B cell (primary cell): ENCODE measurements around the gene EFHC2. TPM values are rescaled to one million over a fixed set of nuclear protein-coding genes. Genes with fewer than 3 reads are reported as not detected.

Source experiments
- ATAC-seq: fragments of 200-7000 bp; cut with Tn5 transposase; one replicate; pipeline ENCODE4 v1.10.0; 2021; ENCODE audit warnings: low read depth, mild to moderate bottlenecking, moderate number of reproducible peaks, moderate library complexity
- CTCF ChIA-PET: fragments of 350-600 bp; sonication (Branson Sonifier 250); formaldehyde crosslinking; loops from one replicate; lab custom pipeline; 2021; ENCODE audit warnings: antibody characterized with exemption, inconsistent platforms; lab: Charles Lee
- POLR2A ChIA-PET: fragments of 350-600 bp; sonication (Branson Sonifier 250); formaldehyde crosslinking; loops from one replicate; lab custom pipeline; 2021; ENCODE audit warnings: antibody characterized with exemption; lab: Charles Lee
- DNase-seq: peaks from one replicate; pipeline ENCODE4 v3.0.0; 2013
- H2AFZ ChIP-seq: 2 replicates; pipeline ENCODE4 v1.6.1; 2012; ENCODE audit warnings: mild to moderate bottlenecking, low read depth, low read length; ENCODE audit not compliant: insufficient read depth, poor library complexity, severe bottlenecking
- H3K27ac ChIP-seq, 2 donors: 1 replicate in 1 of 2; 2 replicates in 1 of 2; pipeline ENCODE4 v1.5.1; 2012 to 2013; ENCODE audit warnings: low read length in 2 of 2, mild to moderate bottlenecking in 2 of 2, moderate library complexity in 1 of 2
- H3K27me3 ChIP-seq, 4 experiments: fragments of 200-600 bp in 1 of 4; sonication (generic) in 1 of 4; replicated peaks in 1 of 4; 1 replicate in 2 of 4; 2 replicates in 2 of 4; pipeline versions ENCODE4 v1.6.1 to v1.7.0; 2013 to 2016; ENCODE audit warnings: low read length in 3 of 4, mild to moderate bottlenecking in 2 of 4, mixed read lengths in 1 of 4, moderate library complexity in 1 of 4; ENCODE audit not compliant: insufficient read depth in 4 of 4, control insufficient read depth in 3 of 4; ENCODE audit errors: control extremely low read depth in 1 of 4
- H3K36me3 ChIP-seq, 2 experiments: replicated peaks in 1 of 2; 1 replicate in 1 of 2; 2 replicates in 1 of 2; pipeline versions ENCODE4 v1.6.1 to v1.7.1; 2013; ENCODE audit warnings: low read length in 1 of 2; ENCODE audit not compliant: insufficient read depth in 2 of 2, control insufficient read depth in 1 of 2; ENCODE audit errors: control extremely low read depth in 1 of 2, extremely low read depth in 1 of 2
- H3K4me1 ChIP-seq, 2 donors: fragments of 200-600 bp in 1 of 2; sonication (generic) in 1 of 2; 1 replicate in 1 of 2; 2 replicates in 1 of 2; pipeline versions ENCODE4 v1.5.1 to v1.6.1; 2013 to 2017; ENCODE audit warnings: low read length in 2 of 2; ENCODE audit not compliant: control insufficient read depth in 2 of 2, insufficient read depth in 2 of 2
- H3K4me2 ChIP-seq: replicated peaks from 2 replicates; pipeline ENCODE3; 2012; ENCODE audit warnings: mild to moderate bottlenecking, low read depth, low read length; ENCODE audit not compliant: poor library complexity, severe bottlenecking
- H3K4me3 ChIP-seq, 5 experiments: fragments of 200-600 bp in 1 of 5; sonication (generic) in 1 of 5; 1 replicate in 3 of 5; 2 replicates in 2 of 5; pipeline versions ENCODE4 v1.5.1 to v1.7.0; 2011 to 2016; ENCODE audit warnings: low read length in 4 of 5, mild to moderate bottlenecking in 4 of 5, low read depth in 2 of 5, control low read depth in 1 of 5, moderate library complexity in 1 of 5; ENCODE audit not compliant: insufficient read depth in 1 of 5; ENCODE audit errors: control extremely low read depth in 1 of 5, extremely low read depth in 1 of 5
- H3K79me2 ChIP-seq: fragments of 200-600 bp; sonication (generic); one replicate; pipeline ENCODE4 v1.6.0; 2016; ENCODE audit warnings: low read length; ENCODE audit not compliant: control insufficient read depth, insufficient read depth
- H3K9ac ChIP-seq: fragments of 200-600 bp; sonication (generic); 2 replicates; pipeline ENCODE4 v1.6.1; 2017; ENCODE audit warnings: mild to moderate bottlenecking, low read length, moderate library complexity
- H3K9me3 ChIP-seq, 3 donors: one replicate each; pipeline versions ENCODE4 v1.6.1 to v1.7.1; 2013; ENCODE audit warnings: low read length in 2 of 3; ENCODE audit not compliant: control insufficient read depth in 2 of 3, insufficient read depth in 1 of 3; ENCODE audit errors: control extremely low read depth in 1 of 3
- H4K20me1 ChIP-seq: 2 replicates; pipeline ENCODE4 v1.6.0; 2012; ENCODE audit warnings: mild to moderate bottlenecking, low read length; ENCODE audit not compliant: insufficient read depth, control insufficient read depth, poor library complexity, severe bottlenecking
- H3K27ac Mint-ChIP-seq: one replicate; pipeline ENCODE4 v1.8.0; 2021; ENCODE audit warnings: mixed read lengths
- H3K27me3 Mint-ChIP-seq: one replicate; pipeline ENCODE4 v1.8.0; 2021; ENCODE audit warnings: mixed read lengths
- H3K4me1 Mint-ChIP-seq: one replicate; pipeline ENCODE4 v1.8.0; 2021; ENCODE audit warnings: mixed read lengths
- H3K4me3 Mint-ChIP-seq: one replicate; pipeline ENCODE4 v1.8.0; 2021; ENCODE audit warnings: mixed read lengths
- H3K9me3 Mint-ChIP-seq: one replicate; pipeline ENCODE4 v1.8.0; 2022; ENCODE audit warnings: mixed read lengths; ENCODE audit not compliant: insufficient read depth
- CTCF ChIP-seq: fragments of 200-600 bp; IDR thresholded peaks from one replicate; pipeline ENCODE4 v1.8.0; 2022; ENCODE audit warnings: antibody characterized with exemption, mild to moderate bottlenecking
- EZH2 ChIP-seq: IDR thresholded peaks from 2 replicates; pipeline ENCODE4 v1.6.1; 2012; ENCODE audit warnings: borderline replicate concordance, low read depth, mild to moderate bottlenecking, moderate library complexity, low read length; ENCODE audit not compliant: insufficient read depth, poor library complexity, severe bottlenecking
- WGBS: methylation state at CpG from one replicate; pipeline ENCODE4 v1.1.5; 2013; ENCODE audit warnings: missing lambda C conversion rate; ENCODE audit not compliant: insufficient coverage; 5-methylcytosine and 5-hydroxymethylcytosine counted together
- intact Hi-C: fragments of 100-400 bp; cut with micrococcal nuclease; formaldehyde crosslinking; loops from one replicate; pipeline ENCODE4 v1.10.0; 2022
- polyA plus RNA-seq: library from polyadenylated mRNA; depleted of rRNA; stranded (reverse); fragments of >200 nt; gene quantifications from 2 replicates; pipeline ENCODE4 v1.2.3, GENCODE V29; 2012
- total RNA-seq, 2 donors: library from RNA; stranded (reverse); fragments of 120-200 nt in 1 of 2; gene quantifications; 1 replicate in 1 of 2; 2 replicates in 1 of 2; pipeline versions ENCODE4 v1.2.3 to v1.2.4, GENCODE V29; 2013 to 2022

The EFHC2 gene
- total and polyA plus RNA-seq, 2 donors (not counting 1 experiment from before 2014, with no cell fraction given), result 0.12 to 0.47 TPM

- TF ChIP-seq CTCF, result no peak
- H3K4me1 Mint-ChIP-seq, result peaks cover 9% of the 10 kb centered on the region
- no peak overlapping the region for H3K4me3 Mint-ChIP-seq
- H3K9me3 Mint-ChIP-seq, result no peaks in the 10 kb centered on the region
- CTCF ChIA-PET, result interaction anchor here (0.8 kb wide), 1 partner anchor 10 kb away, joined by 3 read pairs; no protein-coding TSS in a partner anchor
- Histone ChIP-seq H2AFZ (no peak overlapping the region), H3K4me3 (no peak overlapping the region), H3K9me3 (no peaks in the 10 kb centered on the region), H3K27ac (no peak overlapping the region), H3K27me3 (no peaks in the 10 kb centered on the region), H3K9ac (no peak overlapping the region), H4K20me1 (no peaks in the 10 kb centered on the region), H3K4me1 (peaks cover 6 to 7% of the 10 kb centered on the region in 2 donors), H3K79me2 (no peaks in the 10 kb centered on the region), H3K36me3 (no peaks in the 10 kb centered on the region), H3K4me2 (no peak overlapping the region)
- H3K27ac Mint-ChIP-seq, result no peak overlapping the region
- ATAC-seq, result no peak
- no peaks in the 10 kb centered on the region for H3K27me3 Mint-ChIP-seq
- no peak for DNase-seq
- POLR2A ChIA-PET, result no interaction called here
- intact Hi-C loops, result no loop called here
Measured at GRCh38 chrX:44312421-44312820, 31.1 kb downstream of the EFHC2 start.

GRCh38 chrX:44310227-44310626, 33.2 kb downstream of the EFHC2 start:
- Histone ChIP-seq H3K9ac (no peak overlapping the region), H3K9me3 (no peaks in the 10 kb centered on the region), H3K27me3 (no peaks in the 10 kb centered on the region), H2AFZ (no peak overlapping the region), H3K79me2 (no peaks in the 10 kb centered on the region), H3K4me2 (no peak overlapping the region), H3K27ac (no peak overlapping the region), H3K36me3 (no peaks in the 10 kb centered on the region), H4K20me1 (no peaks in the 10 kb centered on the region), H3K4me1 (peaks cover 6 to 7% of the 10 kb centered on the region in 2 donors), H3K4me3 (no peak overlapping the region)
- ChIA-PET POLR2A (no interaction called here), CTCF (no interaction called here)
- Mint-ChIP-seq H3K4me3 (no peak overlapping the region), H3K9me3 (no peaks in the 10 kb centered on the region), H3K27me3 (no peaks in the 10 kb centered on the region), H3K27ac (no peak overlapping the region), H3K4me1 (peaks cover 9% of the 10 kb centered on the region)
- intact Hi-C loops, result no loop called here
- WGBS, result 97% methylated on average over 20 of the region's 27 CpGs
- no peak for DNase-seq
- TF ChIP-seq CTCF, result no peak
- no peak for TF ChIP-seq EZH2
- ATAC-seq, result no peak
